NCI-H82 treated with DMSO at 0.1 percent for 48 hours (cell line): ENCODE measurements around the gene MIEF1.
A peak's percentile ranks its signal among the peaks of the same experiment; 100 is the strongest.

Source experiments
- DNase-seq: peaks from one replicate; lab custom pipeline; 2025; ENCODE audit not compliant: unreplicated experiment; lab: John Stamatoyannopoulos, UW

MIEF1 gene

DNA sequence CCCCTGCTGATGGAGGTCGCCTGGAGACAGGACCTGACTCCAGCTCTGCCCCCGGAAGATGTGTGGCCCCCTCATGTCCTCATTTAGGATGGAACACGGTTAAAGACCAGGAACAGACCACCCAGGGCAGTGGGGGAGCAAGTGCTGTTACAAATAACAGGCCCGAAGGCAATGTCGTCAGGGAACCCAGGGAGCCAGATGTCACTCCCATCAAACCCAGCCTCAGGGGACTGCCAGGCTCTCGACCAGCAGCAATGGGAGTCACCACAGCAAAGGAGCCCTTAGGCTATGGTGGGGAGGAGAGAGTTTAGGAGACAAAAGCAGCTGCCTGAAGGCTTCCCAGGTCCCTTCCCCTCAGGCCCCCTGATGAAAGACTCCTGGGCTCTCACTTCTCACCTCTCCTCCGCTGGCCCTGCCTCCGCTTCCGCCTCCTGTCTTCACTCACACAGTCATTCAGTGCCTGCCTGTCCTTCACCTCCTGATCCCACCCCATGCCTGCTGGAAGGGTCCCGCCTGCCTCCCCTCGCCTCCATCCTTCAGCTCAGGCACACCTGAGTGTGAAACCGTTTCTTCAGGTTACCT is 26.1 kb downstream of the MIEF1 start:
- DNase-seq = peak; percentile 41

DNA sequence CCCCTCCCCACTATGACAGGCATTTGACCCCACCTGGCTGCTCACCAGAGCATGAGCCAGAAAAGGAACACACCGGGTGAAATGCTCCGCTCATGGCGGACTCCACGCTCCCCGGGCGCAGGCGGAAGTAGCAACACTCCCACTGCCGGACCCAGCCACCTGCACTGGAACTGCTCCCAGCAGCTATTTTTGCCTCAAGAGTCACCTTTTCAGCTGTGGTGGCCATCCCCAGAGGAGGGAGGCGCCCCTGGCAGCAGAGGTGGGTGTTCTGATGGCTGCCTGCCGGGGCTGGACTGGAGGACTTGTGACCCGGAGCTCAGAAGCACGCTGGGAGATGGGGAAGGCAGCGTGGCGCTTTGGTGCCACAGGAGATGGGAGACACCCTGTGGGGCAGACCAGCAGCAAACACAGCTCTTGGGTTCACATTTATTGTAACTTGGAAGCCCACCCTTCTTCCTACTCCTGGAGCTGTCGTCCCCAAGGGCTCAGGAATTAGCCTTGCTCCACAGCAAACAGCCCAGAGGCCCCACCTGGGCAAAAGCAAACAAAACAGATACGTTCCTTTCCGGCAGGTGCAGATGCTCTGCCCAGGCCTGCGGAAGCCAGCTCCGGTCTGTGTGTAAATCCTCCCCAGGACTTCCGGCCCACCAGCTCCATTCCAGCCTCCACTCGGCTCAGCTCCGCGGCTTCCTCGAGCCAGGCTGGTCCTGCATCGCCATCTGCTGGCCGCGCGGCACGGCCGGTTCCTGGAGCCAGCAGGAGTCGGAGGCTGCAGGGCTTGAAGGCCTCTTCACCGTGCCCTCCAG is 26.8 kb downstream of the MIEF1 start:
- peak; percentile 58 for DNase-seq

DNA sequence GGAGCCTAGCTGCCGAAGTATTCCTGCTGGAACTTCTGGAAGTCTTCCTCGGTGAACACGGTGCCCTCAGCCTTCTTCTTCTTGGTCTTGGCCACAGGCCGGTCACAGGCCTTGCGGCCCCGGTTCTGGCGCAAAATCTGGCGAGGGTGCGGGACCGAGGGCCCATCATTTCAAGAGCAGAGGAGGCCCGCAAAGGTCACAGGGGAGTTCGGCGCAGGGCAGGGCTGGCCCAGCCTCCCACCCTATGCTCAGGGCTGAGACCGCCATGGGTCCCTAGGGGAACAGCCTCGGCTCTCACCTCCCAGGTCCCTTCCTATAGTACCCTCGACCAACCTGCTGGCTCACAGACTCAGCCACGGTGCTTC is 27.4 kb downstream of the MIEF1 start:
- no peak for DNase-seq

GRCh38 chr22:39530116-39530515 is 28.0 kb downstream of the MIEF1 start:
- no peak for DNase-seq

DNA sequence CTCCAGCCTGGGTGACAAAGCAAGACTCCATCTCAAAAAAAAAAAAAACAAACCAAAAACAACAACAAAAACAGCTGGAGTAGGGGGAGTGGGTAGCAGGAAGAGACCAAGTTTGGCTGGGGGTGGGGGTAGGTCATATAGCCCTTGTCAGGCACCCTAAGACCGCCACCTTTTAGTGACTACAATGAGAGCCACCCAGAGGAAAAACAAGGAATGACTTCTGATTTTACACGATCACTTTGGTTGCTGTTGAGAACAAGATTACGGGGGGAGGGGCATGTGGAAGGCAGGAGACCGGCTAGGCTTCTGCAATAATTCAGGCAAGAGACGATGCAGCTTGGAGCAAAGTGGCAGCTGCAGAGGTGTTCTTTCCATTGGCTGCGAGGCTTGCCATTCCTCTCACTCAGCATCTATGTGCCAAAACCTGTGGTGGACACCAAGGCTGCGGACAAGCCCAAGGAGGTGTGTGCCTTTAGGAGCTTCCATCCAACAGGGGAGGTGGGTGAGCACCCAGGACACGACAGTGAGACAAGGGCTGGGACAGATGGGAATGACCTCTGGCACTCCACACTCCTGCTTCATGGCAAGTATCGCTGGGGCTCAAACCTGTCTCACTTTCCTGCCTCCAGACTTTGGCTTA is 28.7 kb downstream of the MIEF1 start:
- DNase-seq = peak; percentile 34

- DNase-seq = peak; percentile 99
These were observed 30.4 kb downstream of the MIEF1 start, which contains the start of gene RPS19BP1 for GRCh38 chr22:39532215-39533073. Gene RPS19BP1, minus strand, starts transcription at chr22:39532748. Its CDS starts 10 bp downstream, at chr22:39532738.

DNA sequence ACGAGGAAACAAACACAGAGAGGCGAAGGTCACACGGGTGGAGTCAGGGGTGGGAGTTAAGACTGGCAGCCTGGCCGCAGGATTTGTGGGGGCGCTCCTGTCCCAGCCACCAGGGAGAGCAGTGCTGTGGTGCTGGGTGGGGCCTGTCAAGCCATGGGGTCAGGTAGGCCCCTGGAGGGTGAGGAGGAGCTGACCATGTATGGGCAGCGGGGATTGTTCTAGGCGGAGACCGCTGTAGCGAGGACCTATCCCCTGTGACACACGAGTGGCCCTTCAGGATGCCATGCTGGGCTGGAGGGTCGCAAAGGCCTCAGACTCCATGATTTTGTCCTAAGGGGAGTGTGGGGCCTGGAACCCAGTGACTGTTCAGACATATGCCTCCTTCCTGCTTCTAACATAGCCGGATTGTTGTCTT is 32.0 kb downstream of the MIEF1 start:
- DNase-seq = no peak

GRCh38 chr22:39534591-39535356 is 32.7 kb downstream of the MIEF1 start:
- peak; percentile 27 for DNase-seq

DNA sequence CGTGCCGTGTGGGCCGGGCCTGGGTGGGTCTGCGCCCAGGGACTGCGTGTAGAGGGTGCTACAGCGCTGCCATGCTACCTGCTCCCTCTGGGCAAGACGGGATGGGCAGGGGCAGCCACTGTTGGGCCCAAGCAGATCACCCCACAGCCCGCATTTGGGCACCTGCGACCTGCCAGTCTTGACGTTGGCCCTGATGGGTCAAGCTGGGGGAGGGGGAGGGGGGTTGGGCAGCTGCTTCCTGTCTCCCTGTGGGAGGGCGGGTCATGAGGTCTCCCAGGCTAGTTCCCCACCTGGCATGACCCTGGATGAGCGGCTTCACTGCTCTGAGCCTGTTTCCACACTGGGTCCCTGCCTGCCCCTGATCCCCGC is 33.3 kb downstream of the MIEF1 start:
- no peak for DNase-seq

- no peak for DNase-seq
These were observed 33.9 kb downstream of the MIEF1 start for GRCh38 chr22:39535831-39536449.

GRCh38 chr22:39536711-39537110 is 34.6 kb downstream of the MIEF1 start:
- no peak for DNase-seq

- DNase-seq = no peak
These were observed 35.9 kb downstream of the MIEF1 start for GRCh38 chr22:39537975-39538374.

DNA sequence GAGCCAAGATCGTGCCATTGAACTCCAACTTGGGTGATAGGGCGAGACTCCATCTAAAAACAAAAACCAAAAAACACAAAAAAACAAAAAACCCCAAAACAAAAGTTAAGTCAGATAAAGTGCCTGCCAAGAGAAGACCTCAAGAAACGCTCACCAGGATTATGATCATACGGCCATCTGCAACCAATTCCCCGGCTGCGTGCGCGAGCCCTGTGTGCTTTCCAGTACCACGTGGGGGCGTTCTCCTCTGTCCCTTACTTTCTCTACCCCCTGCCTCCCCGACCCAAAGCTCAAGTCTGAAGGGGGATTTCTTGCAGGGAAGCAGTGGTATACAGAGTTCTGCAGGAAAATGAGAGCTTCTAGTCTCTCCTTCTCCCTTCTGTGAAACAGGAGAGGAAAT is 41.0 kb downstream of the MIEF1 start:
- DNase-seq = peak; percentile 71

DNA sequence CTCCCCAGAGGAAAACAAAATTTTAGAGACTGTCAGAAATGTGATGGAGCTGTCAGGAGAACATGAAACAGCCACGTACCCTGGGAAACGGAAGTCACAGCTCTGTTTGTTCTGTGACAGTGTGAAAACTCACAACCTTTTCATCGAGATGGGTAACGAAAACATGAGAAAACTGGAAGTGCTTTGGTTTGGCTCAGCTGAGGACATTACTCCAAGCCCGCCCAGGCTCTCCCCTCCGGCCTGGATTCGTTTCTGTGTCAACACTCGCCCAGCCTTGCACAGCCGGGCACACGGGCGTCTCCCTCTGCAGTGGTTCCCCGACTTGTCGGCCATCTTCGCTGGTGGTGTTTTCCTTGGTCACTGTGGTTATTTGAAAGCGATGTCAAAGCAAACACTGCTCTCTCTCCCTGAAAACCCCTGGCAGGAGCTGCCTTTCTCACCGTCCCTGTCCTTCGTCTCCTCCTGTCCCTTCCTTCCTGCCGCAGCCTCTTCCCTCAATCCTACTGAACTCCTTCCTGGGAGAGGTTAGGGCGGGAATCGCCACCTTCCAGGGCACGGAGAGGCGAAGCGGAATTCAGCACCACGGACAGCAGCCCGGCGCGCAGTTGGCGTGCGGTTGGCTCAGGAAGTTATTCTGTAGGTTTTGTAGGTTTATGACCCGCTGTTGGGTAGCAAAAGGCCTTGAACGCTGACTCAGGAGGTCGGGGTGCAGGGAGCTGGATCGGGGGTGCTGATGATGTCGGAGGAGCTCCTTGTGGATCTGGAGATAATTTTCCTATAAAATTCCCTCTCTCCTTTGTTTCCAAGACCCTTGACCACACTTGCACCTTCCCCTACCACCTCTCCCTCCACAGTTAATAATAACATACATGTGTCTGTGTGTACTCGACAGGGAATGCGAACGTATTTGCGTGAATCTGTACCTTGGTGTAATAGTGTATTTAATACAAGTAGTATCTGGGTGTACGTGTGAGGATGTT is 43.6 kb downstream of the MIEF1 start:
- DNase-seq = no peak

DNA sequence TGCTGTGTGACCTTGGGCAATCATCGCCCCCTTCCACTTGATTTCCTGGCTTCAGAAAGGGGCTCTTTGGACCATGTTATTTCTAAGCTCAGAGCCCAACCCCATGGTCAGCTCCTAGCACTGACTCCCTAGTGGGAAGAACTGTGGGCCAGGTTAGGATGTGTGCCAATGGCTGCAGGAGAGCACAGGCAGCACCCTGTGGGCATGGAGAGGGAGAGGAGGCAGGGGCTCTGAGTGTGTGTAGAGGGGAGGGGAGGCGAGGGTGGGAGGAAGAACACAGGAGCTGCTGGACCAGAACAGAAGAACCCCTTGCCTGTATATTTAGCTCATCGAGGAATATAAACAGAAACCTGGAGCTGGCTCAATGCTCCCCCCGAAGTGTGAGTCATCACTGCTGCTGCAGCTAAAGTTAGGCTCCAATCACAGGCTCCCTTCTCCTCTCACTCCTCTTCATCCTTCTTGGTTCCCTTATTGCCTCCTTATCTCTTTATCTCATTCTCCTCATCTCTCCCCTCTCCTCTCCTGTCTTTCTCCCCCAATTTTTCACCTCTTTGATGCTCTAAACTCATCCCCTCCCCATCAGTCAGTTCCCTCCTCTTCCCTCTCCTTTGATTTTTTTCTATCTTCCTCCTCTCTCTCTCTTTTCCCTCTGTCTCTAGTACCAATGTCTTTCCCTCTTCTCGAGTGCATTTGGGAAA is 44.9 kb downstream of the MIEF1 start:
- no peak for DNase-seq

- no peak for DNase-seq
These were observed 45.5 kb downstream of the MIEF1 start for GRCh38 chr22:39547587-39547947.

GRCh38 chr22:39553429-39553828 is 51.3 kb downstream of the MIEF1 start:
- no peak for DNase-seq

DNA sequence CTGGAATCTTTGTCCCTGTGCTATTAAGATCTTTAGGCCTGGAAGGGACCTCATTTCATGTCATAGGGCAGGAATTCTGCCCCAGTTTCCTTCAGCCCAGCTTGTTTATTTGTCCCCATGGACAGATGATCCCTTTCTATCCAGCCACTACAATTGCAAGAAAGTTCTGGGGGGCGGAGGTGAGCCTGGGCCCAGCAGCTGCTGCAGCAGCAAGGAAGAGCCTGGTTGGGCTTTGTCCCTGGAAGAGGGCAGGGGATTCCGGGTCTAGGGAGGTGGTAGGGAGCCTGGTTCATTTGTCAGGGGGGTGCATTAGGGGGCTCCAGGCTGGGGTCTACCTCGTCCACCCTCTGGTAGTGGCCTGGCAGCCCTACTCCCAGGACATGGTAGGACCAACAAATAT is 52.1 kb downstream of the MIEF1 start:
- no peak for DNase-seq
